ENCODE results near the gene KIAA1217. TPM values are rescaled to one million over a fixed set of nuclear protein-coding genes. Genes with fewer than 3 reads are reported as not detected.

The KIAA1217 gene
- total RNA-seq, 1 donor from 2014 or later, result 54.3 TPM

DNA sequence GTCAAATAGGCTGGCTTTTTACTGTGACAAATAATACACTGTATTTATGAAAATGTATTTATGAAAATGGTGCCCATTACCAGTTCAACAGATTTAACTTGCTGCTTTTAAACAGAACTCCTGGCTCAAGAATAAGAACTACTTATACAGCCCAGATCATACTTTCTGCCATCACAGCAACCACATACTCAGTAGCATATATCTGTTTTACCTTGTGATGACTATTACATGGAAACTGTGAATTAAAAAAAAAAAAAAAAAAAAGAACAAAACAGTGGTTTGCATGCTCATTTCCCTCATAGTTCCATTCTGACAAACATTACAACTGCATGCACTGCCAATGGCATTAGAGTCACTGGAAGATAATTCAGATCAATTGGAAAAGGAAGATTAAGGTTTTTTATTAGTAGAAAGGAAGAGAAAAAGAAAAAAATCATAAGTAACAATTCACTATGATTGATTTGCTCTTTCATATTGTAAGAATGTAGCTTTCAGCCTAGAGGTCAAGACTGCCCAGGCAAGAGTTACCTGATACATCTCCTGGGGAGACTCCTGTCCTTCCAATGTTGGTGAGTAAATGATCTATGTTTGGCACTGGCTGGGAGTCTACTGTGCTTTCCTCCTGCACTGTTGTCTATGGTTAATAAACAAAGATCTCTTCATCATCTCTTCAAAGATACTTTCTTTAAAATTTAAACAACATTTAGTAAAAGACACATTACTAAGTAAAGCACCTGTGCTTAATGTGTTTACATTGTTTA, 381.9 kb downstream of the KIAA1217 start:
- TF ChIP-seq POLR2AphosphoS5 (IDR thresholded peaks at IDR 0.05; ENCODE audit: insufficient read depth in 1 of 2, low read depth in 1 of 2) (no peak), POLR2A (IDR thresholded peaks at IDR 0.05) (no peak)
- TF ChIP-seq, protein P1, sequence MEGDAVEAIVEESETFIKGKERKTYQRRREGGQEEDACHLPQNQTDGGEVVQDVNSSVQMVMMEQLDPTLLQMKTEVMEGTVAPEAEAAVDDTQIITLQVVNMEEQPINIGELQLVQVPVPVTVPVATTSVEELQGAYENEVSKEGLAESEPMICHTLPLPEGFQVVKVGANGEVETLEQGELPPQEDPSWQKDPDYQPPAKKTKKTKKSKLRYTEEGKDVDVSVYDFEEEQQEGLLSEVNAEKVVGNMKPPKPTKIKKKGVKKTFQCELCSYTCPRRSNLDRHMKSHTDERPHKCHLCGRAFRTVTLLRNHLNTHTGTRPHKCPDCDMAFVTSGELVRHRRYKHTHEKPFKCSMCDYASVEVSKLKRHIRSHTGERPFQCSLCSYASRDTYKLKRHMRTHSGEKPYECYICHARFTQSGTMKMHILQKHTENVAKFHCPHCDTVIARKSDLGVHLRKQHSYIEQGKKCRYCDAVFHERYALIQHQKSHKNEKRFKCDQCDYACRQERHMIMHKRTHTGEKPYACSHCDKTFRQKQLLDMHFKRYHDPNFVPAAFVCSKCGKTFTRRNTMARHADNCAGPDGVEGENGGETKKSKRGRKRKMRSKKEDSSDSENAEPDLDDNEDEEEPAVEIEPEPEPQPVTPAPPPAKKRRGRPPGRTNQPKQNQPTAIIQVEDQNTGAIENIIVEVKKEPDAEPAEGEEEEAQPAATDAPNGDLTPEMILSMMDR (IDR thresholded peaks at IDR 0.05), result no peak
- Histone ChIP-seq H3K4me3 (no peak overlapping the region), H3K36me3 (peaks cover 0 to 86% of the 10 kb centered on the region in 2 donors), H3K4me1 (no peaks in the 10 kb centered on the region), H3K27ac (no peak overlapping the region), H3K9me3 (no peaks in the 10 kb centered on the region), H3K27me3 (no peaks in the 10 kb centered on the region)
- intact Hi-C loops (cut with DNase I), result no loop called here
- DNase-seq (ENCODE audit: extremely low spot score in 2 of 2), result no peak

GRCh38 chr10:24596217-24596930, 387.4 kb downstream of the KIAA1217 start:
- intact Hi-C loops (cut with DNase I), result no loop called here

DNA sequence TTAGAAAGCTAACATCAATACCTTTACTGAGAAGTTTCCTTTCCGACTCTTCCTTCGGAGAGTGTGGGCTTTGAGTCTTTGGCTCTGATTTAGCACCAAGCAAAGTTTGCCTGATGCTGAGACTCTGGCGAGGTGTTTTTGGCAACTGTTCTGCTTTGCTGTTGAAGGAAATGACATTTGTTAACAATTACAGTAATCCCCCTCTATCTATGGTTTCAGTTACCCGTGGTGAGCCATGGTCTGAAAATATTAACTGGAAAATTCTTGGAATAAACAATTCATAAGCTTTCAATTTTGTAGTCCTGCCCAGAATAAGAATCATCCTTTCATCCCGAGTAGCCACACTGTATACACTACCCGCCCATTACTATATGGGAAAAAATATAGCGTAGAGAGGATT, 388.5 kb downstream of the KIAA1217 start:
- Histone ChIP-seq H3K27me3 (no peaks in the 10 kb centered on the region), H3K36me3 (peaks cover 0 to 80% of the 10 kb centered on the region in 2 donors), H3K4me1 (no peaks in the 10 kb centered on the region), H3K9me3 (no peaks in the 10 kb centered on the region), H3K27ac (no peak overlapping the region), H3K4me3 (no peak overlapping the region)
- TF ChIP-seq POLR2A (IDR thresholded peaks at IDR 0.05) (no peak), POLR2AphosphoS5 (IDR thresholded peaks at IDR 0.05; ENCODE audit: insufficient read depth in 1 of 2, low read depth in 1 of 2) (no peak)
- TF ChIP-seq, protein P1 (IDR thresholded peaks at IDR 0.05), result no peak
- DNase-seq (ENCODE audit: extremely low spot score in 2 of 2), result no peak
- intact Hi-C loops (cut with DNase I), result no loop called here

More at GRCh38 chr10:24596217-24596930, 387.4 kb downstream of the KIAA1217 start:
- Histone ChIP-seq H3K27ac (no peak overlapping the region), H3K9me3 (no peaks in the 10 kb centered on the region), H3K4me3 (no peak overlapping the region), H3K36me3 (peaks cover 0 to 84% of the 10 kb centered on the region in 2 donors), H3K27me3 (no peaks in the 10 kb centered on the region), H3K4me1 (no peaks in the 10 kb centered on the region)
- no peak for DNase-seq (ENCODE audit: extremely low spot score in 2 of 2)
- TF ChIP-seq POLR2AphosphoS5 (IDR thresholded peaks at IDR 0.05; ENCODE audit: insufficient read depth in 1 of 2, low read depth in 1 of 2), result no peak
- TF ChIP-seq, protein P1 (IDR thresholded peaks at IDR 0.05), result no peak
- TF ChIP-seq POLR2A (IDR thresholded peaks at IDR 0.05), result no peak

MicroRNA genes within 50 kb of the gene (microRNA counts, 767-probe panel; counts per million panel counts)
- microRNA hsa-miR-603, result 238 to 261 counts per million in 2 donors

Small RNA genes within 50 kb of the gene (microRNA-seq; reads per million reads assigned to microRNA genes)
- not detected for gene MIR603 (ENCODE audit: borderline number of aligned reads, borderline replicate concordance)

Small RNA genes within 50 kb of the gene (small RNA-seq; reads per million reads assigned to genes)
- gene AC063961.1 (not detected), gene MIR603 (not detected)
